IPS-18a (cell line): ENCODE data around the gene ZNF286A.
"Not testable (repeated sequence)": the region's sequence is repeated elsewhere in the genome, so short reads cannot be mapped to it uniquely, and the experiment has no call there.

Experiments
- H3K27ac ChIP-seq: one replicate; pipeline ENCODE4 v1.5.1; 2013; ENCODE audit warnings: low read length
- H3K27me3 ChIP-seq: one replicate; pipeline ENCODE4 v1.6.1; 2013; ENCODE audit warnings: mild to moderate bottlenecking, low read length; ENCODE audit not compliant: control insufficient read depth, insufficient read depth
- H3K36me3 ChIP-seq: one replicate; pipeline ENCODE4 v1.6.1; 2013; ENCODE audit warnings: low read depth, low read length; ENCODE audit not compliant: control insufficient read depth
- H3K4me1 ChIP-seq: one replicate; pipeline ENCODE4 v1.6.1; 2013; ENCODE audit warnings: low read depth, low read length; ENCODE audit not compliant: control insufficient read depth
- H3K4me3 ChIP-seq: one replicate; pipeline ENCODE4 v1.5.1; 2013; ENCODE audit warnings: low read length
- H3K9ac ChIP-seq: one replicate; pipeline ENCODE4 v1.6.1; 2013; ENCODE audit warnings: mild to moderate bottlenecking, low read length, moderate library complexity
- H3K9me3 ChIP-seq: one replicate; pipeline ENCODE4 v1.6.1; 2013; ENCODE audit warnings: low read depth, low read length; ENCODE audit not compliant: control insufficient read depth

Gene ZNF286A

DNA sequence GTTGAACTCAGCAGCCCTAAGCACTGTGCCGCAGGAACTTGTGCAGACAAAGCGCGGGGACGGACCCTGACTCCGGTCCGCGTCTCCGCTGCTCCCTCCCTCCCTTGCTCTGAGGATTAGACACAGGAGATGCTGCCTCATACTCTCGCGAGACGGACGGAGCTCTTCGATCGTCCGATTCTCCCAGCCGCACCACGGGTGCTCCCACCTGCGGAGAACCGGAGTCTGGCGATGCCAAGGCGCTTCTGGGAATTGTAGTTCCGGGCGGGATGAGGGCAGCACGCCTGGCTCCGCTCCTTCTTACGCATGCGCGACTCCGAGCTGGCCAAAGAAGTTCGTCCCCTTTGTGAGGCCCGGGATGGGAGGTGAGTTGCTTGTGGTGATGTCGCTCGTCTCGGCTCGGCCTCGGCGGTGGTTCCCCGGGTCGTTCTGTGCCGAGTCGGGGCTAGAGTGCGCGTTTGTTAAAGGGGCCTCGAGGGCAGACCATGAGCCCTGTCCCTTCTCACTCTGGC is at the start of gene ZNF286A:
Gene ZNF286A, plus strand, starts transcription at position 340 of the 512 bp plus-strand sequence. CDS start 578 bp downstream, outside the sequence.
- Histone ChIP-seq H3K4me3 (peak within 1 kb of the TSS; percentile 70), H3K9ac (peak within 1 kb of the TSS; percentile 78), H3K27ac (peak within 1 kb of the TSS; percentile 56)
- not testable (repeated sequence) for H3K27me3 ChIP-seq, H3K36me3 ChIP-seq, H3K9me3 ChIP-seq, H3K4me1 ChIP-seq

DNA sequence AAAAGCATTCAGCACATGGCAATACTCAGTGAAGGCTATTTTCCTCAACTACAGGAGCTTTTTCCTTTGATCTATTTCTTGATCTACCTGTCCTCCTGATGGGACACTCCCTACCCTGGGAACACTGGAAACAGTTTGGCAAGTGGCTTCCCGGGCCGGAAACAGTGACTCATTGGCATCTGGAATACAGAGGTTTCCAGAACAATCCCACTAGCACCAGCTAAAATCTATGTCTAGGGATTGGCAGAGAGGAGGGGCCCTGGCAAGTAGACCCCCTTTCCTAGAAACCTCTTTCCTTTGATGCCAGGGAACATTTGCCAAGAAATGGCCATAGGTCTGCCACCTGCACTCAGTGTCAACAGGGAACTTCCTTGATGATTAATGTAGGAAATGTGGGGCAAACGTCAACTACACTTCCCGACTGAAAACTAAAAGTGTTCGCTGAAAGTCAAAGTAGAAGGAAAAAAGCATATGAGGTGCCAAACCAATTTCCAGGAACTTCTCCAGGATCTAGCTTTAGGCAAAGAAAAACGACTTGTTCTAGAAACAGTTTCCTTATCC is 49.6 kb upstream of the ZNF286A start:
- Histone ChIP-seq H3K4me1 (peaks cover 23% of the 10 kb centered on the region), H3K27ac (no peak overlapping the region)

DNA sequence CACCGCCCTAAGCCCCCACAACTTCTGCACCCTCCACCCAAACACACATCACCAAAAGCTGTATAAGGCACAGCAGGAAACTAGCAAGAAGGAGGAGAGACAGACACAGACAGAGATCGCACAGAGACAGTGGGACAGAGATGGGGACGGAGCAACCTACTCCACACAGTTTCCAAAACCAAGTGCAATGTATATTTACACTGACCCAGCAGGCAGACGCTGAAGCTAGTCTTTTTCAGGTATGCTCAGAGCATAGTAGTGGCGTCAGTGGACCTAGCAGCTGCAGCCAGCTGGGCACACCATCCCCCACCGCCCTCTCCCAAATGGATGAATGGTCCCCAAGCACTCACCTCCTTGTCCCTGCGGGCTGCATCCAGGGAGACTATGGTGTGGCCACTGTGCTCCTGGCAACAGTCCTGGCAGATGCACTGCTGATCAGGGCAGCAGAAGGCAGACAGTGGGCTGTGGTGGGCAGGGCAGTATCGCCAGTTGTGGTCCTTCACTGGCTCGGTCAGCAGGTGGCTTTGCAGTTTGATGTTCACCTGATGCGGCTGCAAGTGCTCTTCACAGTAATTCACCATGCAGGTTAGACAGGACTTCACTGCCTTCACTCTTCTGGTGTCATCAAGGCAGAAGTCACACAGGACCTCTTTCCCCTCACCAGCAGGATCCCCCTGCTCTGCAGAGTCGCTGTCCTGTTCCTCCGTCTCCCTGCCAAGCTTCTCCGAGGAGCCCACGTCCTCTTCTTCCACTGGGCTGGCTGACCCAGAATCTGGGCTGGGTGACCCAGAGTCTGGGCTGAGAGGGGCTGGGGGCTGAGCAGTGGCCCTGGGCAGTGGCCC is 48.6 kb upstream of the ZNF286A start:
- H3K9me3 ChIP-seq, result no peaks in the 10 kb centered on the region
- no peak overlapping the region for H3K27ac ChIP-seq
- no peak overlapping the region for H3K9ac ChIP-seq
- no peaks in the 10 kb centered on the region for H3K27me3 ChIP-seq
- H3K4me1 ChIP-seq, result peaks cover 16% of the 10 kb centered on the region
- no peaks in the 10 kb centered on the region for H3K36me3 ChIP-seq
- H3K4me3 ChIP-seq, result peak overlapping the region; percentile 7

More for the DNA sequence above, 49.6 kb upstream of the ZNF286A start:
- no peak overlapping the region for H3K9ac ChIP-seq
- H3K36me3 ChIP-seq, result no peaks in the 10 kb centered on the region
- H3K9me3 ChIP-seq, result no peaks in the 10 kb centered on the region
- no peaks in the 10 kb centered on the region for H3K27me3 ChIP-seq
- no peak overlapping the region for H3K4me3 ChIP-seq

DNA sequence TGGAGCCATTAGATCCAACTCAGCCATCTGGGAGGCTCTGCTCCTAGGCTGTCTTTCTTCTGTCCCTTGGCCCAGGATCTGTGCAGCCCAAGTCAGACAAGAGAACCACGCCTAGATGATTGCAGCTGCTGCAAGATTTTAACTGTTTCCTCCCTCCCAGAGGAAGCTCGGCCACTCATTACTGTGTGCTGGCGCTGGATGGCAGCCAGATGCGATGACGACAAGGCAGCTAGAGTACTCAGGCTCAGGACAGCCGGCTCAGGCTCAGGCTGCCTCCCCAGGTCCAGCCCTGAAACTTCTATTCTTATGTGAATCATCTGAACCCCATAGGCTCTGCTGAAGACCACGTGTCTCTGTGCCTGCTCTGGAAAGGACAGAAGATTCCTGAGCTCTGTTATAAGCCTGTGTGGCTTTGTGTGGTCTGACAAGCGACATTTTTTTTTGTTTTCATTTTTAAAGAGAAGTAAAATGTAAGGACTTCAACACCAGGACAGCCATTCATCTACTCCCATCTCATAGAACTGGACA is 47.9 kb upstream of the ZNF286A start:
- H3K36me3 ChIP-seq, result no peaks in the 10 kb centered on the region
- H3K4me3 ChIP-seq, result peak overlapping the region; percentile 7
- H3K4me1 ChIP-seq, result peaks cover 15% of the 10 kb centered on the region
- H3K27me3 ChIP-seq, result no peaks in the 10 kb centered on the region
- no peaks in the 10 kb centered on the region for H3K9me3 ChIP-seq
- no peak overlapping the region for H3K27ac ChIP-seq
- H3K9ac ChIP-seq, result peak overlapping the region; percentile 14

DNA sequence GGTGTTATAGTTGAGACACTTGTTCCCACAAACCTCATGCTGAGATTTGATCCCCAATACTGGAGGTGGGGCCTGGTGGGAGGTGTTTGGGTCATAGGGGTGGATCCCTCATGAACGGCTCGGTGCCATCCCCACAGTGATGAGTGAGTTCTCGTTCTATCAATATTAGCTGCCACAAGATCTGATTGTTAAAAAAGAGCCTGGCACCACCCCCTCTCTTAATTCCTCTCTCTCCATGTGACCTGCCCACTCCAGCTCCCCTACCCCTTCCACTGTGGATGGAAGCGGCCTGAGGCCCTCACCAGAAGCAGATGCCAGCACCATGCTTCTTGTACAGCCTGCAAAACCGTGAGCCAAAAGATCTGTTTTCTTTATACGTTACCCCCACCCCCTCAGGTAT is 46.6 kb upstream of the ZNF286A start:
- Histone ChIP-seq H3K4me1 (peaks cover 15% of the 10 kb centered on the region), H3K27me3 (no peaks in the 10 kb centered on the region)

DNA sequence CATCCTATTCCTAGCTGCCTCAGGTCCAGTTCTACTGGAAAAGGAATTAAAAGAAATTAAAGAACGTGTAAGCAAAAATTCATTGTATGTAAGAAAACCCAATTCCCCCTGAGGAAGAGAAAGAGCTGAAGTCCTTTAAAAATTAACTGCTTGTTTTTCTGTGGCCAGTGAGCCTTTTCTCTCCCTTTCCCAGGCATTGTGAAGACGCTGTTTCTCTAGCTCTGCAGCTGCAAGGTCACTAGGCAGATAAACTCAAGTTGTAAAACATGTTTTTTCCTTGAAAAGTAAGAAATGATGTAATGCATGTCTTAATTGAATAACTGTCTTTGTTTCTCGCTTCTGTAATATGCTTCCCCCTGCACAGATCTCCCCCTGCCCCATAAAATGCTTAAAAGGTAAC is 45.2 kb upstream of the ZNF286A start:
- H3K4me1 ChIP-seq, result peaks cover 15% of the 10 kb centered on the region
- H3K4me3 ChIP-seq, H3K36me3 ChIP-seq, H3K27me3 ChIP-seq, H3K9ac ChIP-seq, H3K9me3 ChIP-seq, H3K27ac ChIP-seq: not testable (repeated sequence)

More for the DNA sequence above, 46.6 kb upstream of the ZNF286A start:
- Histone ChIP-seq H3K27ac (no peak overlapping the region), H3K4me3 (no peak overlapping the region), H3K36me3 (no peaks in the 10 kb centered on the region), H3K9me3 (no peaks in the 10 kb centered on the region), H3K9ac (no peak overlapping the region)

DNA sequence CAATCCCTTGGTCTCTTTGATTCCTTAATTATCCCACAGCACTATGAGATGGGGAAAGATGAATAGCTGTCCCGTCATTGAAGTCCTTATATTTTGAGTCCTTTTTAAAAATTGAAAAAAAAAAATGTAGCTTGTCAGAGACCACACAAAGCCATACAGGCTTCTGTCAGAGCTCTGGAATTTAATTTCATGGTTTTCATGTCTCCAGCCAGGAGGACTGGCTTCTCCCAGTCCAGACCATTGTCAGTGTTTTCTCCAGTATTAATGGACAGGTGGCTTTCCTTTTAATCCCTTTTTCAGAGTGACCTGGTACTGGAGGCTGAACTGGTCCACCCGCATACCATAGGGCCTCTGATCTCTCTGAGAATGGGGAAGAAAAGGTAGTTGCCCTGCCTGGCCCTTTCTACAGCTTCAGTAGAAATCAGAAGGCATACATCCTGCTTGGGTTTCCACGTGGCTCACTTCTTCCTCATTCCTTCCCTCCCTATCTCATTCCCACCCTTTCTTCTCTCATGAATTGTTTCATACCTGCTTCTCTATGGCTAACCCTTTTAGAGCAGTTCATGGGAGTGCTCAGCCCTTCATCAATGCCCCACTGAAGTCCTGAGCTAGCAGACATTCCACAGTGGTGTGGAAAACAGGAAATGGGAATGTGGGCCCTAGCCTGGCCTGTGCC is 44.5 kb upstream of the ZNF286A start:
- H3K4me1 ChIP-seq, result peaks cover 15% of the 10 kb centered on the region
- no peak overlapping the region for H3K27ac ChIP-seq
- H3K9me3 ChIP-seq, result no peaks in the 10 kb centered on the region
- H3K4me3 ChIP-seq, result no peak overlapping the region
- no peaks in the 10 kb centered on the region for H3K36me3 ChIP-seq
- H3K27me3 ChIP-seq, result no peaks in the 10 kb centered on the region
- no peak overlapping the region for H3K9ac ChIP-seq

DNA sequence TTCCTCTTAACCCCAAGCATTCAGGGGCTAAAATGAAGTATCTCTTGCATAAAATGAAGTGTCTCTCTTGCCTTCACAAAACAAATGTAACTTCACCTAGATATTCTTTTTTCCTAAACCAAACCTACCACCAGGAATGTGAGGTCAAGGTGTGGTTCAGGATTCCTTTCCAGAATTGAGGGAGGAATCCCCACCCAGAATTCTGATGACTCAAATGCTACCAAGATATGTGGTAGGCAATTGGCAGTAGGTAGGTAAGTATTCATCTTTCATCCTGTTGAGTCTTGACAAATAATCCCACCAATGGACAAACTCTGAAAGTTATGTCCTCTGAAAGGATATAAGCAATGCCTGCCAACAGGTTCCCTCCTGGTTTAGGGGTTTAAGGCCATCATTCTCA is 41.7 kb upstream of the ZNF286A start:
- Histone ChIP-seq H3K27me3 (no peaks in the 10 kb centered on the region), H3K4me3 (no peak overlapping the region), H3K27ac (no peak overlapping the region), H3K9me3 (no peaks in the 10 kb centered on the region), H3K9ac (no peak overlapping the region), H3K4me1 (no peaks in the 10 kb centered on the region), H3K36me3 (no peaks in the 10 kb centered on the region)

DNA sequence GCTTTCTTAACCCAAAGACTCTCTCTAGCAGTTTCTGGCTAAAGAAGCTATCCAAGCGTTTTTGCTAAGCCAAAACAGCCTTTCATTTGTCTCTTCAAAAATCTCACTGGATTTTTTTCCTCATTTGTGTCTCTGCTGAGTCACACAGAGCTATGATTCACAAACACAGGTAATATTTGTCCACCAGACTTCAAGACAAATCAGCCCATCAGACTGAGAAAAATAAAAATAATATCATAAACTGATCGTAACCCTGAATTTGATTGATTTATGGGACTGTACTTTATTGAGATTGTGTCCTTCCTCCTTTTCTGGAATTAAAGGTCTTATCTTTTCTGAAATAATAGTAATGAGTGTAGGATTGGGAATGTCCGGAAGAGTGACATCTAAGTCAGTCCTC is 41.3 kb upstream of the ZNF286A start:
- Histone ChIP-seq H3K27me3 (no peaks in the 10 kb centered on the region), H3K36me3 (no peaks in the 10 kb centered on the region), H3K4me1 (no peaks in the 10 kb centered on the region), H3K4me3 (no peak overlapping the region), H3K27ac (no peak overlapping the region), H3K9me3 (no peaks in the 10 kb centered on the region), H3K9ac (no peak overlapping the region)

DNA sequence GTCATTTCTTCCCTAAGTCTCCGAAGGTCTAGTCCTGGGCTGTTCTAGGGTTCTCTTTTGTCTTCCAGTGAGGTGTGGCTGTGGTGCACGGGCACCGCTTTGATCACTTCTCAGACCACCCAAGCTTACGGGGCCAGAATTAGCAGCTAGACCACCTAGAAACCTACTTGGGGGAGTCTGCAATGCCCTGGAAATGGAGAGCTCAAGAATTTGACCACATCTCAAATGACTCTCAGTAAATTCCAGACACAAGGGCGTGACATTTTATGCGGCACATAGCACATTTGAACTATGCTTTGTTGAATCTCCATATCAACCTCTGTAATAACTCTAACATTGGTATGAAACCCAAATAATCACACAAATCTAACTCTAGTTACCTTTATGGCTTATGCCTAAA is 40.3 kb upstream of the ZNF286A start:
- H3K9ac ChIP-seq, result no peak overlapping the region
- H3K27ac ChIP-seq, result no peak overlapping the region
- peaks cover 7% of the 10 kb centered on the region for H3K36me3 ChIP-seq
- no peaks in the 10 kb centered on the region for H3K9me3 ChIP-seq
- no peaks in the 10 kb centered on the region for H3K27me3 ChIP-seq
- no peak overlapping the region for H3K4me3 ChIP-seq
- H3K4me1 ChIP-seq, result no peaks in the 10 kb centered on the region

DNA sequence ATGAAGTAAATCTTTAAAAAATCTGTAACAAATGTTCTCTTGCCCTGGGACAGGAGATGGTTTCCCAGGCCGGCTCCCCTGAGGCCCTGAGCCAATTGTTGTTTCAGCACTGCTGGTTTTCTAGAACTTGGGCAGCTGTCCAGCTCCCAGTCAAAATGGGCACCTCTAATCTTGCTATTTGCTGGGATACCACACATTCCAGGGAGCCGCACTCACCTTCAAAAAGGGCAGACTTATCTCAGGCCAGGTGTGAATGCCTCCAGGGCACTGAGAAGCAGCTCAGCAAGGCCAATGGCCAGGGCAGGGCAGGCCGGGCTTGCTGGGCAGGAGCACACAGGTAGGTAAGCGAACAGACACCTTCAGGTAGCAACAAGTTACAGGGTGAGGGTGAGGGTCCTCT is 39.9 kb upstream of the ZNF286A start:
- H3K4me1 ChIP-seq, result no peaks in the 10 kb centered on the region

More for the DNA sequence above, 39.9 kb upstream of the ZNF286A start:
- no peak overlapping the region for H3K27ac ChIP-seq
- no peak overlapping the region for H3K9ac ChIP-seq
- H3K27me3 ChIP-seq, result no peaks in the 10 kb centered on the region
- no peak overlapping the region for H3K4me3 ChIP-seq
- H3K9me3 ChIP-seq, result no peaks in the 10 kb centered on the region
- H3K36me3 ChIP-seq, result peaks cover 9% of the 10 kb centered on the region
